ENCODE results near the gene ATXN7L3B. TPM values are rescaled to one million over a fixed set of nuclear protein-coding genes. Genes with fewer than 3 reads are reported as not detected.

Gene ATXN7L3B
- total and polyA plus RNA-seq, 8 donors: 26.1 to 62.5 (median 55.8) TPM

DNA sequence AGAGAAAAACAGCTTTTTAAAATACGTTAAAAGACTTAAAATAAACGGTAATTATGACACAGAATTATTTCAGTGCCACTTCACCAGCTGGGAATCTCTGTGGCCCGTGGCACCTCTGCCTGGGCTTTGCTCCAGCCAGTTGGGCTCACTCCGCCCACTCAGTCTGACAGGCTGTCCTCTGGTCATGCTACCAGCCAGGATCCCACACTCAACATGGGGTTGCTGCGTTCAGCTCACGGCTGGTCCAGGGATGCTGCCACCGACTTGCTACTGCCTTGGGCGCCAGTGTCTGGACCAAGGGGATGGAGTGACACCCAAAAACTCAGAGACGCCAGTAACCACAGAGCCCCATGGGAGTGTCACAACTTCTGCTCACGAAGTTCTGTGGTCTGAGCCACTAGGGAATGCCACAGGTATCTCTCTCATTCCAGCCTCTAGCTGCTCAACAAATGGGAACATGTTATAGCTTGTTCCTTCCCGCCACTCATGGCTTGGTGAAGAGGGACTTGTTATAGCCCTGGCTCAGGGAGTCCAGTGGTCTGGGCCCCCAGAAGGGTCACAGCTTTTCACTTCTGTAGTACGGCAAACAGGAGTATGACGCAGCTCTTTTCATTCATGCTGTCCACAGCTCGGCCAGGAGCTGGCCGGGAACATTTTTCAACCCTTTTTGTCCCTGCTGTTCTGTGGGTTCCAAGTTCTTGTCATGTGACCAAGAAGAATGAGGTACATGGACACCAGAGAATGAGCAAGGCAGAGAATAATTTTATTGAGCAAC is 23.4 kb upstream of the ATXN7L3B start:
- Histone ChIP-seq H3K27ac (no peak overlapping the region), H3K27me3 (no peaks in the 10 kb centered on the region), H3K9me3 (no peaks in the 10 kb centered on the region), H3K4me1 (no peaks in the 10 kb centered on the region), H3K36me3 (no peaks in the 10 kb centered on the region), H3K4me3 (no peak overlapping the region)
- intact Hi-C loops (cut with DNase I): no loop called here
- ATAC-seq (no peak), DNase-seq (peak in 1 of 4 donors; percentile 55)
- TF ChIP-seq, protein P1, sequence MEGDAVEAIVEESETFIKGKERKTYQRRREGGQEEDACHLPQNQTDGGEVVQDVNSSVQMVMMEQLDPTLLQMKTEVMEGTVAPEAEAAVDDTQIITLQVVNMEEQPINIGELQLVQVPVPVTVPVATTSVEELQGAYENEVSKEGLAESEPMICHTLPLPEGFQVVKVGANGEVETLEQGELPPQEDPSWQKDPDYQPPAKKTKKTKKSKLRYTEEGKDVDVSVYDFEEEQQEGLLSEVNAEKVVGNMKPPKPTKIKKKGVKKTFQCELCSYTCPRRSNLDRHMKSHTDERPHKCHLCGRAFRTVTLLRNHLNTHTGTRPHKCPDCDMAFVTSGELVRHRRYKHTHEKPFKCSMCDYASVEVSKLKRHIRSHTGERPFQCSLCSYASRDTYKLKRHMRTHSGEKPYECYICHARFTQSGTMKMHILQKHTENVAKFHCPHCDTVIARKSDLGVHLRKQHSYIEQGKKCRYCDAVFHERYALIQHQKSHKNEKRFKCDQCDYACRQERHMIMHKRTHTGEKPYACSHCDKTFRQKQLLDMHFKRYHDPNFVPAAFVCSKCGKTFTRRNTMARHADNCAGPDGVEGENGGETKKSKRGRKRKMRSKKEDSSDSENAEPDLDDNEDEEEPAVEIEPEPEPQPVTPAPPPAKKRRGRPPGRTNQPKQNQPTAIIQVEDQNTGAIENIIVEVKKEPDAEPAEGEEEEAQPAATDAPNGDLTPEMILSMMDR (IDR thresholded peaks at IDR 0.05): no peak

DNA sequence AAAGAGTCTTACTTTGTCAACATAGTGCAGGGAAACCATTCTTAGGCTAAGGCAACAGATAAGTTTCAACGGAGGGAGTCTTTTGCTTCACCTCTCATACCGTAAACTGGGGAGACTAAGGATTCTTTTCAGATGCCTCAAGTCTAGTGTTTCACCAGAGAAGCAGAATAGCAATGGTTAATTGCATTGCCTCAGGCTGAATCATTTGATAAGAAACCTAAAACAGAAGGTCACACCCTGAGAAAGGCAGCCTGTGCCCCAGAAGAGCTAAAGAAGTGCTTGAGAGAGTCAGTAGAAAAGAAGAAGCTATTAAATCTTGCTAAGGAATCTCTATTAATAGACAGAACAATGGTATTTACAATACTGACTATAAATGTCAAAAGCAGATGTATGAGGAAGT is 21.8 kb upstream of the ATXN7L3B start:
- no peak for DNase-seq
- H3K27me3 ChIP-seq: no peaks in the 10 kb centered on the region
- no peaks in the 10 kb centered on the region for H3K9me3 ChIP-seq
- no peak overlapping the region for H3K27ac ChIP-seq
- no peak overlapping the region for H3K4me3 ChIP-seq
- no peak for ATAC-seq
- intact Hi-C loops (cut with DNase I): no loop called here
- no peaks in the 10 kb centered on the region for H3K4me1 ChIP-seq
- no peaks in the 10 kb centered on the region for H3K36me3 ChIP-seq
- TF ChIP-seq, protein P1 (IDR thresholded peaks at IDR 0.05): no peak

GRCh38 chr12:74526535-74526934 is 11.1 kb upstream of the ATXN7L3B start:
- TF ChIP-seq, protein P1 (IDR thresholded peaks at IDR 0.05): no peak
- Histone ChIP-seq H3K4me3 (no peak overlapping the region), H3K36me3 (no peaks in the 10 kb centered on the region), H3K9me3 (no peaks in the 10 kb centered on the region), H3K27ac (no peak overlapping the region), H3K4me1 (no peaks in the 10 kb centered on the region), H3K27me3 (peaks cover 0 to 5% of the 10 kb centered on the region in 2 donors)
- intact Hi-C loops (cut with DNase I): no loop called here
- no peak for ATAC-seq
- no peak for DNase-seq

- Histone ChIP-seq H3K4me1 (no peaks in the 10 kb centered on the region), H3K27me3 (peaks cover 0 to 5% of the 10 kb centered on the region in 2 donors), H3K36me3 (no peaks in the 10 kb centered on the region), H3K4me3 (no peak overlapping the region), H3K27ac (no peak overlapping the region), H3K9me3 (no peaks in the 10 kb centered on the region)
- intact Hi-C loops (cut with DNase I): no loop called here
- DNase-seq (no peak), ATAC-seq (no peak)
- TF ChIP-seq, protein P1 (IDR thresholded peaks at IDR 0.05): no peak
Observed at GRCh38 chr12:74527491-74527890, 10.1 kb upstream of the ATXN7L3B start.

DNA sequence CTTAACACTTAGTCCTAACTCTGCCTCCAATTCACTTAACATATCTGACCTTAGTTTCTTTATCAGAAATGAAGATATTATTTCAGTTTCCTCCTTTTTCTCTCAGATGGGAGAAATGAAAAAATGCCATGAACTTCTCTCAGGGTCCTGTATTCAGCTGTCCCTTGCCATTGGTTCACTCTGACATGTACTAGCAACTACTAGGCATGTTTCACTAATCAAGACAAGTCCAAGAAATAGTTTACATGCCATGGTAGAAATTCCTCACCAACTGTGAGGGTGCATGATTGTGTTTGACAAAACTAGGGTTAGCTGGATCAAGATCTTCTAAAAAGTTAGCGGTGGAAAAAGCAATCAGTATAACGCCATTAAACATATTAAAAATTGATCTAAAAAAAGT is 7.0 kb upstream of the ATXN7L3B start:
- H3K36me3 ChIP-seq: no peaks in the 10 kb centered on the region
- no peaks in the 10 kb centered on the region for H3K4me1 ChIP-seq
- H3K27ac ChIP-seq: no peak overlapping the region
- H3K27me3 ChIP-seq: peaks cover 0 to 5% of the 10 kb centered on the region in 2 donors
- ATAC-seq (no peak), DNase-seq (no peak)
- TF ChIP-seq, protein P1 (IDR thresholded peaks at IDR 0.05): no peak
- H3K9me3 ChIP-seq: no peaks in the 10 kb centered on the region
- intact Hi-C loops (cut with DNase I): no loop called here
- no peak overlapping the region for H3K4me3 ChIP-seq

Data from left lung (tissue), 10 donors.